MM.1S (cell line): Measurements from ENCODE around the gene DHPS.

Experiments used
- DNase-seq: peaks from one replicate; pipeline ENCODE4 v3.0.0-alpha.2; 2015
- H2AFZ ChIP-seq: fragments of 300-600 bp; sonication (generic); 2 replicates; pipeline ENCODE4 v1.6.0; 2016; ENCODE audit warnings: antibody characterized with exemption, low read length
- H3F3A ChIP-seq: fragments of 300-600 bp; sonication (generic); 2 replicates; pipeline ENCODE4 v1.6.1; 2016; ENCODE audit warnings: mild to moderate bottlenecking, antibody characterized with exemption, low read length, moderate library complexity, mixed read lengths; ENCODE audit not compliant: insufficient read depth
- H3K27ac ChIP-seq: fragments of 300-600 bp; sonication (generic); 2 replicates; pipeline ENCODE4 v1.5.1; 2016; ENCODE audit warnings: mild to moderate bottlenecking, low read length
- H3K27me3 ChIP-seq: fragments of 300-600 bp; sonication (generic); replicated peaks from 2 replicates; pipeline ENCODE4 v1.6.0; 2016; ENCODE audit warnings: low read length; ENCODE audit not compliant: insufficient read depth
- H3K36me3 ChIP-seq: fragments of 300-600 bp; sonication (generic); replicated peaks from 2 replicates; pipeline ENCODE4 v1.6.1; 2016; ENCODE audit warnings: mild to moderate bottlenecking, low read length, mixed read lengths; ENCODE audit not compliant: insufficient read depth
- H3K4me1 ChIP-seq: fragments of 300-600 bp; sonication (generic); 2 replicates; pipeline ENCODE4 v1.6.1; 2016; ENCODE audit warnings: low read length, mixed read lengths
- H3K4me2 ChIP-seq: fragments of 300-600 bp; sonication (generic); 2 replicates; pipeline ENCODE4 v1.6.0; 2016; ENCODE audit warnings: low read depth, low read length
- H3K4me3 ChIP-seq: fragments of 300-600 bp; sonication (generic); 2 replicates; pipeline ENCODE4 v1.5.1; 2016; ENCODE audit warnings: low read length, mixed read lengths
- H3K79me2 ChIP-seq: fragments of 300-600 bp; sonication (generic); 2 replicates; pipeline ENCODE4 v1.6.1; 2016; ENCODE audit warnings: mixed run types, low read length, mixed read lengths
- H3K9ac ChIP-seq: fragments of 300-600 bp; sonication (generic); 2 replicates; pipeline ENCODE4 v1.6.1; 2016; ENCODE audit warnings: low read length, mixed read lengths
- H3K9me2 ChIP-seq: fragments of 300-600 bp; sonication (generic); replicated peaks from 2 replicates; pipeline ENCODE4 v1.6.1; 2016; ENCODE audit warnings: mild to moderate bottlenecking, low read length, mixed read lengths; ENCODE audit not compliant: insufficient read depth
- H3K9me3 ChIP-seq: fragments of 300-600 bp; sonication (generic); replicated peaks from 2 replicates; pipeline ENCODE4 v1.6.1; 2016; ENCODE audit warnings: mild to moderate bottlenecking, low read length, mixed read lengths; ENCODE audit not compliant: insufficient read depth
- H4K20me1 ChIP-seq: fragments of 300-600 bp; sonication (generic); 2 replicates; pipeline ENCODE4 v1.6.1; 2016; ENCODE audit warnings: mild to moderate bottlenecking, low read length, moderate library complexity, mixed read lengths; ENCODE audit not compliant: insufficient read depth
- CTCF ChIP-seq: fragments of 300-600 bp; sonication (generic); IDR thresholded peaks from 2 replicates; pipeline ENCODE4 v1.5.1; 2016; ENCODE audit warnings: antibody characterized with exemption, low read length, mixed read lengths
- EZH2 ChIP-seq: fragments of 300-600 bp; sonication (generic); optimal IDR thresholded peaks from 2 replicates; pipeline ENCODE3; 2017; ENCODE audit warnings: low read depth, mild to moderate bottlenecking, antibody characterized with exemption, low read length, mixed read lengths
- EZH2phosphoT487 ChIP-seq: fragments of 300-600 bp; sonication (generic); IDR thresholded peaks from 2 replicates; pipeline ENCODE4 v1.6.1; 2018; ENCODE audit warnings: antibody characterized with exemption, low read length

Gene DHPS

GRCh38 chr19:12628040-12629022 is 53.3 kb downstream of the DHPS start:
- DNase-seq, result no peak
- H3K27me3 ChIP-seq, result no peaks in the 10 kb centered on the region
- H3K4me2 ChIP-seq, result no peak overlapping the region
- TF ChIP-seq EZH2phosphoT487 (no peak), CTCF (no peak), EZH2 (no peak)
- peaks cover 34% of the 10 kb centered on the region for H3K36me3 ChIP-seq
- H3K9me3 ChIP-seq, result no peaks in the 10 kb centered on the region
- no peak overlapping the region for H2AFZ ChIP-seq
- no peak overlapping the region for H3K9ac ChIP-seq
- H3K79me2 ChIP-seq, result peaks cover 22% of the 10 kb centered on the region
- no peaks in the 10 kb centered on the region for H3K4me1 ChIP-seq
- H3K9me2 ChIP-seq, result no peaks in the 10 kb centered on the region
- H4K20me1 ChIP-seq, result no peaks in the 10 kb centered on the region
- H3K27ac ChIP-seq, result no peak overlapping the region
- H3F3A ChIP-seq, result peaks cover 3% of the 10 kb centered on the region; the same call in 1 of the 2 replicates
- no peak overlapping the region for H3K4me3 ChIP-seq

- Histone ChIP-seq H3K9me3 (no peaks in the 10 kb centered on the region), H4K20me1 (no peaks in the 10 kb centered on the region), H3K79me2 (peaks cover 33% of the 10 kb centered on the region), H3K4me2 (no peak overlapping the region), H3K36me3 (peaks cover 34% of the 10 kb centered on the region), H3K4me3 (no peak overlapping the region), H3F3A (peaks cover 3% of the 10 kb centered on the region; the same call in 1 of the 2 replicates), H2AFZ (no peak overlapping the region), H3K4me1 (no peaks in the 10 kb centered on the region), H3K9me2 (no peaks in the 10 kb centered on the region), H3K27me3 (no peaks in the 10 kb centered on the region), H3K27ac (no peak overlapping the region), H3K9ac (no peak overlapping the region)
- no peak for DNase-seq
- TF ChIP-seq EZH2phosphoT487 (no peak), CTCF (no peak), EZH2 (no peak)
Observed at GRCh38 chr19:12626958-12627357, 54.7 kb downstream of the DHPS start.
